DOHH2 (cell line): ENCODE results near the gene VPS8.

Experiments
- CTCF ChIP-seq: fragments of 200-600 bp; sonication (generic); IDR thresholded peaks from one replicate; pipeline ENCODE4 v1.5.1; 2014; ENCODE audit warnings: antibody characterized with exemption, mild to moderate bottlenecking, low read depth, low read length; ENCODE audit not compliant: poor library complexity, severe bottlenecking
- EZH2phosphoT487 ChIP-seq: fragments of 200-600 bp; sonication (generic); IDR thresholded peaks from 2 replicates; pipeline ENCODE4 v1.6.1; 2017; ENCODE audit warnings: borderline replicate concordance, mild to moderate bottlenecking, antibody characterized with exemption, low read length, moderate library complexity, mixed read lengths

GRCh38 chr3:184813357-184813756, 1.4 kb downstream of the VPS8 start:
- TF ChIP-seq CTCF (no peak), EZH2phosphoT487 (no peak)
